KMS-11 (cell line): ENCODE data around the gene SLC7A14.

Experiments
- H2AFZ ChIP-seq: fragments of 200-600 bp; sonication (generic); 2 replicates; pipeline ENCODE4 v1.6.1; 2016; ENCODE audit warnings: antibody characterized with exemption, mixed run types, low read depth
- H3K27ac ChIP-seq: fragments of 200-600 bp; sonication (generic); 2 replicates; pipeline ENCODE4 v1.6.1; 2016; ENCODE audit warnings: mild to moderate bottlenecking, mixed run types
- H3K27me3 ChIP-seq: fragments of 200-600 bp; sonication (generic); 2 replicates; pipeline ENCODE4 v1.6.1; 2017; ENCODE audit warnings: mild to moderate bottlenecking, low read depth, mixed run types, moderate library complexity; ENCODE audit not compliant: insufficient read depth
- H3K36me3 ChIP-seq: fragments of 200-600 bp; sonication (generic); 2 replicates; pipeline ENCODE4 v1.6.1; 2017; ENCODE audit warnings: mild to moderate bottlenecking, mixed run types; ENCODE audit not compliant: insufficient read depth
- H3K4me1 ChIP-seq: fragments of 200-600 bp; sonication (generic); 2 replicates; pipeline ENCODE4 v1.6.1; 2016; ENCODE audit warnings: mild to moderate bottlenecking, low read depth, mixed run types; ENCODE audit not compliant: poor library complexity, severe bottlenecking
- H3K4me2 ChIP-seq: fragments of 200-600 bp; sonication (generic); 2 replicates; pipeline ENCODE4 v1.7.0; 2016; ENCODE audit warnings: mild to moderate bottlenecking, mixed run types
- H3K4me3 ChIP-seq: fragments of 200-600 bp; sonication (generic); IDR thresholded peaks from 2 replicates; pipeline ENCODE4 v1.6.1; 2017; ENCODE audit warnings: low read depth, low read length, mixed read lengths; ENCODE audit not compliant: insufficient read depth
- H3K79me2 ChIP-seq: fragments of 200-600 bp; sonication (generic); 2 replicates; pipeline ENCODE4 v1.6.1; 2016; ENCODE audit warnings: low read depth, mixed run types; ENCODE audit not compliant: insufficient read depth
- H3K9ac ChIP-seq: fragments of 200-600 bp; sonication (generic); 2 replicates; pipeline ENCODE4 v1.6.1; 2016; ENCODE audit warnings: mild to moderate bottlenecking, mixed run types
- H4K20me1 ChIP-seq: fragments of 200-600 bp; sonication (generic); 2 replicates; pipeline ENCODE4 v1.6.1; 2016; ENCODE audit warnings: mild to moderate bottlenecking, mixed run types; ENCODE audit not compliant: insufficient read depth
- TF ChIP-seq, protein P1 (sequence below): fragments of 200-600 bp; sonication (generic); conservative IDR thresholded peaks from 2 replicates; pipeline ENCODE4 v1.6.1; 2017; ENCODE audit warnings: low read depth, mild to moderate bottlenecking, antibody characterized with exemption, low read length, moderate library complexity, mixed read lengths

SLC7A14 gene

DNA sequence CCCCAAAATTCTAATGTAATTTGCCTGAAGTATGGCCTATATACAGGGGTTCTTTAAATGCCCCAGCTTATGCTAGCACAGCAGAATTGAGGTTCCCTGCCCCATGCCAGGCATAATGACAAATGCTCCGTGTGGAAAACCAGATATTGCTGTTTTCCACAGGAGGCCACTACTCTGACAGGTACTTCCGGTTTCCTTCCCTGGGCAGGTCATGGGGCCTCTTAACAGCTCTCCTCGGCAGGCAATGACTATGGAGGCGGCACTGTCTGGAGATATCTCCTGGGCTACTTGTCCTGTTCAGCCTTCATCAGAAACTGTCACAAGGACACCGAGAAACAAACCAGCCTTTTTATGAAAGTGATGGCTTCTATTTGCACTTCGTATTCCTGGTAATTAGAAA lies 54.8 kb downstream of the SLC7A14 start:
- H3K79me2 ChIP-seq: no peaks in the 10 kb centered on the region
- H3K4me3 ChIP-seq: no peak overlapping the region
- H2AFZ ChIP-seq: no peak overlapping the region
- no peaks in the 10 kb centered on the region for H3K4me1 ChIP-seq
- no peaks in the 10 kb centered on the region for H3K27me3 ChIP-seq
- H3K27ac ChIP-seq: no peak overlapping the region
- no peaks in the 10 kb centered on the region for H3K36me3 ChIP-seq
- no peak overlapping the region for H3K9ac ChIP-seq
- H3K4me2 ChIP-seq: no peak overlapping the region
- H4K20me1 ChIP-seq: no peaks in the 10 kb centered on the region
- TF ChIP-seq, protein P1, sequence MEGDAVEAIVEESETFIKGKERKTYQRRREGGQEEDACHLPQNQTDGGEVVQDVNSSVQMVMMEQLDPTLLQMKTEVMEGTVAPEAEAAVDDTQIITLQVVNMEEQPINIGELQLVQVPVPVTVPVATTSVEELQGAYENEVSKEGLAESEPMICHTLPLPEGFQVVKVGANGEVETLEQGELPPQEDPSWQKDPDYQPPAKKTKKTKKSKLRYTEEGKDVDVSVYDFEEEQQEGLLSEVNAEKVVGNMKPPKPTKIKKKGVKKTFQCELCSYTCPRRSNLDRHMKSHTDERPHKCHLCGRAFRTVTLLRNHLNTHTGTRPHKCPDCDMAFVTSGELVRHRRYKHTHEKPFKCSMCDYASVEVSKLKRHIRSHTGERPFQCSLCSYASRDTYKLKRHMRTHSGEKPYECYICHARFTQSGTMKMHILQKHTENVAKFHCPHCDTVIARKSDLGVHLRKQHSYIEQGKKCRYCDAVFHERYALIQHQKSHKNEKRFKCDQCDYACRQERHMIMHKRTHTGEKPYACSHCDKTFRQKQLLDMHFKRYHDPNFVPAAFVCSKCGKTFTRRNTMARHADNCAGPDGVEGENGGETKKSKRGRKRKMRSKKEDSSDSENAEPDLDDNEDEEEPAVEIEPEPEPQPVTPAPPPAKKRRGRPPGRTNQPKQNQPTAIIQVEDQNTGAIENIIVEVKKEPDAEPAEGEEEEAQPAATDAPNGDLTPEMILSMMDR: no peak

DNA sequence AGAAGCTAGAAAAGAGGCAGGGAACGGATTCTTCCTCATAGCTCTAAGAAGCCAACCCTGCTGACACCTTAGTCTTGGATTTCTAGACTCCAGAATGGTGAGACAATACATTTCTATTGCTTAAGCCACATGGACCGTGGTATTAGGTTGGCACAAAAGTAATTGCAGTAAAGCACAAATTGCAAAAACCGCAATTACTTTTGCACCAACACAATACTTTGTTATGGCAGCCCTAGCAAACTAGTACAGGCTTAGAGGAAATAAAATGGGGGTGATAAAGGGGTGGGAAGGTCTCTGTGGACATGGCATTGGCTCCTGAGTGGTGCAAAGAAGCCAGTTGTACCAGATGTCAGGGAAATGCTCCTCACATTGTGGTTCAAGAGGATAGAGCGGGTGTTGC lies 56.0 kb downstream of the SLC7A14 start:
- Histone ChIP-seq H3K27me3 (no peaks in the 10 kb centered on the region), H3K9ac (no peak overlapping the region), H3K4me2 (no peak overlapping the region), H3K27ac (no peak overlapping the region), H3K4me3 (no peak overlapping the region), H4K20me1 (no peaks in the 10 kb centered on the region), H3K79me2 (no peaks in the 10 kb centered on the region), H2AFZ (no peak overlapping the region), H3K4me1 (no peaks in the 10 kb centered on the region), H3K36me3 (no peaks in the 10 kb centered on the region)
- TF ChIP-seq, protein P1: no peak

DNA sequence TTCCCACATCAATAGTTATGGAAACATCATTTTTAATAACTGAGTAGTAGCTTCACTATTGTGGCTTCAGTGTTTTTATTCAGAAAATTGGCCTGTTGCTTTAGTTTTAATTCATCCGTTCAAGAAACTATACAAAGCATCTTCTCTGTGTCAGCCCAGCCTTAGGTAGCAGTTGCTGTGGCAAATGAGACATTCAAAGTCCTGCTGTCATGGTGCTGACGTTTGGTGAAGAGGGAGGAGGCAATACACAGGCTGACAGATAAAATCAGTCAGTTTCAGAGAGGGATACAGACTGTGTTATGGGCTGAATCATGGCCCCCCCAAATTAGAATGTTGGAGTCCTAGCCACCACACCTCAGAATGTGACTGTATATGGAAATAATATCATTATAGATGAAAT lies 56.5 kb downstream of the SLC7A14 start:
- Histone ChIP-seq H4K20me1 (no peaks in the 10 kb centered on the region), H3K36me3 (no peaks in the 10 kb centered on the region), H3K79me2 (no peaks in the 10 kb centered on the region), H3K27me3 (no peaks in the 10 kb centered on the region), H2AFZ (no peak overlapping the region), H3K4me2 (no peak overlapping the region), H3K27ac (no peak overlapping the region), H3K4me1 (no peaks in the 10 kb centered on the region), H3K9ac (no peak overlapping the region), H3K4me3 (no peak overlapping the region)
- TF ChIP-seq, protein P1: no peak

DNA sequence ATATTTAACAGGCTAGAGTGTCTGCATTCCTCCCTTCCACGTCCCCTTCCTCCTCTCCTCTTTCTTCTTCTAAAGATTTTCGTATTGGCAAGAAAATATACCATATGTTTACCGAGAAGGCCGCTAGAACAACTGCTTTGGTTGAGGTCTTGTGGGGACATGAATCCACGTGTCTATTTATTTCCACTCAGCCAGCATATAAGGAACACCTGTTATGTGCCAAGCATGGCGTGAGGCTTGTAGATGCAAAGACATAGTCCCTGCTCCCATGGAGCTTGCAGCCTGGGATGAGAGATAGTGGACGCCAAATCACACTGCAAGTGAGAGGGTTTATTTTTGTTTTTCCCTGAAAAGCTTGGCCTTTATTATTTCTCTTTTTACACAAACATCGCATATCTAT lies 57.1 kb downstream of the SLC7A14 start:
- H3K27me3 ChIP-seq: no peaks in the 10 kb centered on the region
- no peak overlapping the region for H3K4me3 ChIP-seq
- no peaks in the 10 kb centered on the region for H4K20me1 ChIP-seq
- H3K9ac ChIP-seq: no peak overlapping the region
- no peak overlapping the region for H3K4me2 ChIP-seq
- no peak overlapping the region for H3K27ac ChIP-seq
- H3K36me3 ChIP-seq: no peaks in the 10 kb centered on the region
- TF ChIP-seq, protein P1: no peak
- H3K4me1 ChIP-seq: no peaks in the 10 kb centered on the region
- no peak overlapping the region for H2AFZ ChIP-seq
- H3K79me2 ChIP-seq: no peaks in the 10 kb centered on the region
